GM21526 (cell line): ENCODE measurements around the gene RERE.

Experiments
- ATAC-seq: cut with Tn5 transposase; IDR thresholded peaks from one replicate; pipeline ENCODE4 v1.9.1; 2021; ENCODE audit warnings: moderate library complexity; ENCODE audit not compliant: unreplicated experiment, low FRiP score

RERE gene

DNA sequence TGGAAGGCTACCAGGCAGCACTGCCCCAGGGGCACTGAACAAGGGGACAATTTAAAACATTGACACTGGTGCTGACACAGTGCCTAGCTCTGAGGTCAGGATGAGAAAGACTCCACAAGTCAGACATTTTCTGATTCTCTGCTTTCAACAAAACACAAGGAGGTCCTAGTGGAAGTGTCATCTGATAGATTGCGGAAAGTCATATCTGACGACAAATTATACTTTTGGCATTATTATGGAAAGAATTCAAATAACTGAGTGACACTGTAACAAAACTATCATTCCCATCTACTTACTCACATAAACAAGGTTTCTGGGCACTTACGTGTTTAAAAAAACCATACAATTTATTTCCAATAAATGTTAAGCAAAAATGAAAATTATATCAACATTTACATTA lies 376.0 kb downstream of the RERE start:
- ATAC-seq: no peak

GRCh38 chr1:8439015-8439702 lies 378.3 kb downstream of the RERE start:
- no peak for ATAC-seq

GRCh38 chr1:8438489-8438888 lies 379.0 kb downstream of the RERE start:
- ATAC-seq: no peak

GRCh38 chr1:8437347-8437746 lies 380.1 kb downstream of the RERE start:
- no peak for ATAC-seq

DNA sequence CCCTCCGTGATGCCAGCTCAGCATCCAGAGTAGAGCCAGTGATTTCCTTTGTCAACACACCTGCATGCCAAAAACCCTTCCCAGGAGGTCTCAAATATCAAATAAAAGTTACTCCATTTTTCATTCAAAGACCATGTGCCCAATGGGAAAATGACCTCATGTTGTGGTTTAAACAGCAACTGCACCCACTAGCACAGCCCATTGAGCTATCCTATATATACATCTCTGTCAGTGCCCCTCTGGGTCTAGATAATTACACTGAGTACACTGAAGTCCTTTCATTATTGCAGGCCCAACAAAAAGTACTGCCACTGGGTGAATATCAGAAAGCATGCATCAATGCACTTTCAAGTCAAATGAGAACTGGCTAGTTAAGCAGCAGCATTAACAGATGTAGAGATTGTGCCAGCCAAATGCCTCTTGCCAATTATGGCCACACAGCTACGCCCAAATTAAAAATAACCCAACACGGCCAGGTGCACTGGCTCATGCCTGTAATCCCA lies 381.8 kb downstream of the RERE start:
- no peak for ATAC-seq

GRCh38 chr1:8434101-8434500 lies 383.3 kb downstream of the RERE start:
- no peak for ATAC-seq

DNA sequence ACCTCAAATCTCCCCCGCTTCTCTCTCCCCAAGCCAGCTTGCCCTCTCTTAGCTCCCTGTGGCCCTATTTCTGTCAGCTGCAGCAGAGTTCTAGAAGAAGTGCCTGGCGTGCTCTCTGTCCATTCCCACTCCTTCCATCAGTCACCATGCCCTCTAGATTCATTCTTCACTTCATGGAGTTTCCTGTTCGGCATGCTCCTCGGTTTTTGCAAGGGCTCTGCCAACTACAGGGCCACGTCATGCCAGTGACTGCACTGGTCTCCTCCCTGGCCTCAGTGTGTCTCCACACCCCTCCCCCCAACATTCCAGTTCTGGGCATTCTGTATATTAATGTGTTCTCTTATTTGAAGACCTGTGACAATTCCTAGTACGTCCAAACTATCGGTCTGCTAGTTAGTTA lies 385.7 kb downstream of the RERE start:
- ATAC-seq: no peak

GRCh38 chr1:8431019-8431418 lies 386.4 kb downstream of the RERE start:
- no peak for ATAC-seq

DNA sequence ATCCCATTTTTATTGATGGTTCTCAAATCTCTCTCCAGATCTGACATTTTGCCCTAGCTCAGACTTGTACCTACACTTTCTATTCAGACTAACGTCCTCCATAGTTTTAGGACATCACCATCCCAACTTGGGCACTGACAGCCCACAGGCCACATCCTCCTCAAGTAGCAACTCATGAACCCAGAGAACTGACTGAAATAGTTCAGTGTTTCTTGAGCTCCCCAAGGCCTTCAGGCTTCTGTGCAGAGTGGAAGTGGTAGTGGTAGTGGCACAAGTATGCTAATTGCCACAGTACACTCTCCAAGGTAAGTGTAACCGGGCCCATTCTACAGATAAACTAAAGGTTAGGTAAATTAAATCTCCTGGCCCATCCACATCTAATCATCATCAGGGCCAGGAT lies 387.0 kb downstream of the RERE start:
- ATAC-seq: no peak

- no peak for ATAC-seq
Observed at GRCh38 chr1:8429549-8430110, 387.8 kb downstream of the RERE start.

DNA sequence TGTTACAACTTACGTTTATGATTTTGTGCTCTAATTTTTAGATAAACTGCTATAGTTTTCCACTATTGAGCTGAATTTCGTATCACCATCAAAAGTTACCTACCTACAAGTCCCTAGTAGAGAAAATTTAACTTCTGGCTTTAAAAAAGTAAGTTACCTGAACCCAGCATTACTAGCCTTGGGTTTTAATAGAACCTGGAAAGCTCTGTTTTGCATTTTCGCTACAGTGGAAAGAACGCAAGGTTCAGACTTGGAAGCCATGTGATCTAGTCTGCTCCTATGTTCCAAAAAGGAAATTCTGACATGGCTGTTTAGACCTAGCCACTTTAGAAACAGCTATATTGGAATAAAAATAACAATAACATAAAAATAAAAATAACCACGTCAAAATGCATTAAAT lies 389.0 kb downstream of the RERE start:
- no peak for ATAC-seq

DNA sequence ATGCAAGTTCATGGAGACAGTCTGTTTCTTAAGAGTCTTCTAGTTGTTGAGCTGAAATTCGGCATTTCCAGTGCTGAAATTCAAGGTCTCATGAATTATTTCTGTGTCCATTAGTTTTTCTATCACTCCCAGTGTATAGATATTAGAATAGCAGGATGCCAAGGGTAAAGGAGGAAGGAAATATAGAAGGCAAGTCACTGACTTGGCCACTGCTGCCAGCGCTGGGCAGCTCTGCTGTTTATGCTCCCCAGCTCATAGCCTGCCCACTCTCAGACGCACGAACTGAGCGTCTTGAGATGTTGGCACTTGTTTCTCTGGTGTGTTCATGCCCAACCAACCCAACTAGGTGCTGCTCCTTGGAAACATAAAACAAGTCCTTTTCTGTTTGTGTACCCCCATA lies 389.5 kb downstream of the RERE start:
- no peak for ATAC-seq

DNA sequence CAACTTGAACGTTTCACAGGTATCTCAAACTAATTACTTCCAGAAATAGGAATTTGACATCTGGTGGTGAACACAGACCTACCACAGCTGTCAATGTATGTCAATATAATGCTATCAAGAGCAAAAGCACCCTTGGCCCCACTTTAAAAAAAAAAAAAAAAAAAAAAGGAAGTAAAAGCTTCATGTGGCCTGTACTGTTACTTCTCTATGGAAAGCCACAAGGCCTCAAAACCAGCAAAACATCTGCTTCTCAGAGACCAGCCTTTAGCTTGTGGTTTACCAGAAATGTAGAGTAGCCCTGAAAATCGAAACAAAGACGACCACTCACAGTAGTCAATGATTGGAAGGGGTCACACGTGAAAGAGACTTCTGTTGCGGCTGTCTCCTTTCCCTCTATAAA lies 389.9 kb downstream of the RERE start:
- ATAC-seq: peak; percentile 51

- no peak for ATAC-seq
Observed at GRCh38 chr1:8426996-8427395, 390.4 kb downstream of the RERE start.

DNA sequence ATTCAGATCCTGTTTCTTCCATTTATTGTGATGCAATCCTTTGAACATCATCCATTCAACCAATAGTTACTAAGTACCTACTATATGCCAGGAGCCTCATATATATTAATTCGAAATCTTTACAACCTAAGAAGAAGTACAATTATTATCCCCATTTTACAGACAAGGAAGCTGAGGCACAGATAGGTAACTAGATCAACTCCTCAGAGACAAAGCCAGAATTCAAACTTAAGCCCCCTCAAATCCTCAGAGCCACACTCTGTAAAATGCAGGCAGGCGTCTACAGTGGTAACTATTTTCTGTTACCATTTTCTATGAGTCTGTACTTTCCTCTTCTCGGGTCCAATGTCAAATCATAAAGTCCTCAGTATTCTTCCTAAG lies 391.7 kb downstream of the RERE start:
- ATAC-seq: no peak

DNA sequence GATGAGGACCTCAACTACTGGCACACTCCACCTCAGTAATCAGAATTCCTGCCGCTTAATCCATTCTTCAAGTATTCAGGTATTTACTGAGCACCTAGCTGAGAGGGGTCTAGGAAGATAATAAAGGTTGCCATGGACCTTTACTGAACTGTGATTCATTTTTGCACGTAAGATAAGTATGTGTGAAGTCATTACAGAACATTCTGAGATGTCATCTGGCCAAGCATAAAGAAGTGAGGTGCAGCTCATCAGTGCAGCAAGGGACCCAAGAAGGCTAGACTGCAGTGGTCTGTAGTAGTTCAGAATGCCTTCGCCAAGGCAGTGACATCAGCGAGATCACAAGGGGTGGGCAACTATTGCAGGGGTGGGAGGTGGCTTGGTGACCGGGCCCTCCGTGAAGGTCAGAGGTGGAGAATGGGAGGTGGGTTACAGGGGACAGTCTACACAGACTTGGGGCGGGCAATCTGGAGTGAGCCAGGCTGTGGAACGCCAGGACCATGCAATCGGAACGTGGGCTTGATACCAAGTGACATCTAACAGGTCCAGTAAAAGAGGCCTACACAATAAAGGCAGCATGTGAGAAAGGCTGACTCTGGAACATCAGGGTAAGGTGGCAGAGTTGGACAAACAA lies 392.2 kb downstream of the RERE start:
- no peak for ATAC-seq

- no peak for ATAC-seq
Observed at GRCh38 chr1:8424539-8425116, 392.8 kb downstream of the RERE start.

GRCh38 chr1:8423692-8424538 lies 393.5 kb downstream of the RERE start:
- ATAC-seq: no peak

GRCh38 chr1:8423269-8423691 lies 394.2 kb downstream of the RERE start:
- ATAC-seq: no peak

GRCh38 chr1:8422510-8423268 lies 394.8 kb downstream of the RERE start:
- no peak for ATAC-seq
